ENCODE data around the gene RYR3.
A peak's percentile ranks its signal among the peaks of the same experiment; 100 is the strongest.

RYR3 gene

GRCh38 chr15:33440900-33441299 is 130.1 kb downstream of the RYR3 start:
- no peak overlapping the region for H3K4me3 ChIP-seq (ENCODE audit: low read length)
- no peak for TF ChIP-seq CTCF (IDR thresholded peaks at IDR 0.05; ENCODE audit: insufficient read depth, low read depth, low read length, missing control alignments)
- DNase-seq (ENCODE audit: low read depth) = peak; percentile 12

- no peak for TF ChIP-seq CTCF (IDR thresholded peaks at IDR 0.05; ENCODE audit: insufficient read depth, low read depth, low read length, missing control alignments)
- H3K4me3 ChIP-seq (ENCODE audit: low read length) = no peak overlapping the region
- no peak for DNase-seq (ENCODE audit: low read depth)
Observed at GRCh38 chr15:33442449-33442848, 131.7 kb downstream of the RYR3 start.

- DNase-seq (ENCODE audit: low read depth) = no peak
- no peak for TF ChIP-seq CTCF (IDR thresholded peaks at IDR 0.05; ENCODE audit: insufficient read depth, low read depth, low read length, missing control alignments)
- no peak overlapping the region for H3K4me3 ChIP-seq (ENCODE audit: low read length)
Observed at GRCh38 chr15:33443708-33444107, 132.9 kb downstream of the RYR3 start.

GRCh38 chr15:33445984-33446383 is 135.2 kb downstream of the RYR3 start:
- no peak for DNase-seq (ENCODE audit: low read depth)
- no peak for TF ChIP-seq CTCF (IDR thresholded peaks at IDR 0.05; ENCODE audit: insufficient read depth, low read depth, low read length, missing control alignments)
- H3K4me3 ChIP-seq (ENCODE audit: low read length) = no peak overlapping the region

GRCh38 chr15:33448151-33448550 is 137.4 kb downstream of the RYR3 start:
- TF ChIP-seq CTCF (IDR thresholded peaks at IDR 0.05; ENCODE audit: insufficient read depth, low read depth, low read length, missing control alignments) = no peak
- no peak for DNase-seq (ENCODE audit: low read depth)
- no peak overlapping the region for H3K4me3 ChIP-seq (ENCODE audit: low read length)

GRCh38 chr15:33448961-33449606 is 138.3 kb downstream of the RYR3 start:
- H3K4me3 ChIP-seq (ENCODE audit: low read length) = no peak overlapping the region
- peak; percentile 83 for DNase-seq (ENCODE audit: low read depth)
- no peak for TF ChIP-seq CTCF (IDR thresholded peaks at IDR 0.05; ENCODE audit: insufficient read depth, low read depth, low read length, missing control alignments)

GRCh38 chr15:33449810-33450209 is 139.0 kb downstream of the RYR3 start:
- no peak for TF ChIP-seq CTCF (IDR thresholded peaks at IDR 0.05; ENCODE audit: insufficient read depth, low read depth, low read length, missing control alignments)
- no peak for DNase-seq (ENCODE audit: low read depth)
- no peak overlapping the region for H3K4me3 ChIP-seq (ENCODE audit: low read length)

Measured in epithelial cell of esophagus (primary cell).